DOHH2 (cell line): Measurements from ENCODE around the gene CCDC158.

Experiments used
- H3F3A ChIP-seq: fragments of 200-600 bp; sonication (generic), shearing (Covaris generic); 2 replicates; pipeline ENCODE4 v1.6.0; 2016; ENCODE audit warnings: antibody characterized with exemption, mild to moderate bottlenecking; ENCODE audit not compliant: control insufficient read depth, insufficient read depth
- H3K27ac ChIP-seq: fragments of 200-600 bp; sonication (generic); 2 replicates; pipeline ENCODE4 v1.5.1; 2014; ENCODE audit warnings: low read depth, mild to moderate bottlenecking, low read length, moderate library complexity
- H3K27me3 ChIP-seq: fragments of 200-600 bp; sonication (generic); 2 replicates; pipeline ENCODE4 v1.6.1; 2014; ENCODE audit warnings: mild to moderate bottlenecking, low read length, mixed read lengths; ENCODE audit not compliant: control insufficient read depth
- H3K36me3 ChIP-seq: fragments of 200-600 bp; sonication (generic); 2 replicates; pipeline ENCODE4 v1.6.1; 2014; ENCODE audit warnings: mild to moderate bottlenecking, low read length, moderate library complexity, mixed read lengths; ENCODE audit not compliant: control insufficient read depth
- H3K4me1 ChIP-seq: fragments of 200-600 bp; sonication (generic); 2 replicates; pipeline ENCODE4 v1.6.1; 2014; ENCODE audit warnings: mild to moderate bottlenecking, low read length, mixed read lengths; ENCODE audit not compliant: control insufficient read depth
- H3K4me2 ChIP-seq: fragments of 200-600 bp; sonication (generic); 2 replicates; pipeline ENCODE4 v1.6.0; 2014; ENCODE audit warnings: mild to moderate bottlenecking, low read length, moderate library complexity
- H3K4me3 ChIP-seq: fragments of 200-600 bp; sonication (generic); 2 replicates; pipeline ENCODE4 v1.5.1; 2014; ENCODE audit warnings: mild to moderate bottlenecking, low read length, mixed read lengths
- H3K79me2 ChIP-seq: fragments of 200-600 bp; sonication (generic); 2 replicates; pipeline ENCODE4 v1.6.1; 2014; ENCODE audit warnings: mild to moderate bottlenecking, low read length, mixed read lengths; ENCODE audit not compliant: control insufficient read depth
- H3K9me2 ChIP-seq: fragments of 200-600 bp; sonication (generic); replicated peaks from 2 replicates; pipeline ENCODE4 v1.6.1; 2014; ENCODE audit warnings: mild to moderate bottlenecking, low read length, mixed read lengths; ENCODE audit not compliant: control insufficient read depth
- H3K9me3 ChIP-seq: fragments of 200-600 bp; sonication (generic); 2 replicates; pipeline ENCODE4 v1.6.1; 2014; ENCODE audit warnings: antibody characterized with exemption, low read length, mixed read lengths; ENCODE audit not compliant: control insufficient read depth, insufficient read depth
- H4K20me1 ChIP-seq: fragments of 200-600 bp; sonication (generic); 2 replicates; pipeline ENCODE4 v1.6.0; 2014; ENCODE audit warnings: low read depth, mild to moderate bottlenecking, antibody characterized with exemption, low read length, moderate library complexity; ENCODE audit not compliant: control insufficient read depth, insufficient read depth
- EZH2phosphoT487 ChIP-seq: fragments of 200-600 bp; sonication (generic); IDR thresholded peaks from 2 replicates; pipeline ENCODE4 v1.6.1; 2017; ENCODE audit warnings: borderline replicate concordance, mild to moderate bottlenecking, antibody characterized with exemption, low read length, moderate library complexity, mixed read lengths
- TF ChIP-seq, protein P1 (sequence below): fragments of 200-600 bp; sonication (generic); IDR thresholded peaks from one replicate; pipeline ENCODE4 v1.5.1; 2014; ENCODE audit warnings: antibody characterized with exemption, mild to moderate bottlenecking, low read depth, low read length; ENCODE audit not compliant: poor library complexity, severe bottlenecking

CCDC158 gene

DNA sequence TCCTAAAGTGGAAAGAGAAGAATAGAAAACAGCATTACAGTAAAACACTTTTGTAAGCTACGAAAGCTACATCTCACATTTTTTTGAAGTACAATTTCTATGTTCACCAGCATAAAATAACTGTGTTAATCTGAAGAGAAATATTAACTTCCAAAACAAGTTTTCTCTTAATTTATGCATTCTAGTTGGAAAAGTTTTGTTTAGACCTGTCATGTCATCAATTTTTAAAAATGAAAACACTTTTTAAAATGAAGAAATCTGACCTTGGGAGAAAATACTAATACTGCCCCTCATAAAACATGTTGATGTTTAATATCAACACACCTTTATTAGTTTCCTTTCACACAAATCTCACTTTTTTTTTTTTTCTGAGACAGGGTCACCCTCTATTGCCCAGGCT, 45.2 kb downstream of the CCDC158 start:
- no peak overlapping the region for H3K27ac ChIP-seq
- H3K4me1 ChIP-seq, result no peaks in the 10 kb centered on the region
- TF ChIP-seq, protein P1, sequence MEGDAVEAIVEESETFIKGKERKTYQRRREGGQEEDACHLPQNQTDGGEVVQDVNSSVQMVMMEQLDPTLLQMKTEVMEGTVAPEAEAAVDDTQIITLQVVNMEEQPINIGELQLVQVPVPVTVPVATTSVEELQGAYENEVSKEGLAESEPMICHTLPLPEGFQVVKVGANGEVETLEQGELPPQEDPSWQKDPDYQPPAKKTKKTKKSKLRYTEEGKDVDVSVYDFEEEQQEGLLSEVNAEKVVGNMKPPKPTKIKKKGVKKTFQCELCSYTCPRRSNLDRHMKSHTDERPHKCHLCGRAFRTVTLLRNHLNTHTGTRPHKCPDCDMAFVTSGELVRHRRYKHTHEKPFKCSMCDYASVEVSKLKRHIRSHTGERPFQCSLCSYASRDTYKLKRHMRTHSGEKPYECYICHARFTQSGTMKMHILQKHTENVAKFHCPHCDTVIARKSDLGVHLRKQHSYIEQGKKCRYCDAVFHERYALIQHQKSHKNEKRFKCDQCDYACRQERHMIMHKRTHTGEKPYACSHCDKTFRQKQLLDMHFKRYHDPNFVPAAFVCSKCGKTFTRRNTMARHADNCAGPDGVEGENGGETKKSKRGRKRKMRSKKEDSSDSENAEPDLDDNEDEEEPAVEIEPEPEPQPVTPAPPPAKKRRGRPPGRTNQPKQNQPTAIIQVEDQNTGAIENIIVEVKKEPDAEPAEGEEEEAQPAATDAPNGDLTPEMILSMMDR, result no peak
- no peak for TF ChIP-seq EZH2phosphoT487
- no peaks in the 10 kb centered on the region for H3K79me2 ChIP-seq
- H3K27me3 ChIP-seq, result peaks cover 2% of the 10 kb centered on the region; the same call in 1 of the 2 replicates
- H3F3A ChIP-seq, result no peaks in the 10 kb centered on the region
- H3K4me3 ChIP-seq, result no peak overlapping the region
- no peaks in the 10 kb centered on the region for H3K9me2 ChIP-seq
- H3K36me3 ChIP-seq, result no peaks in the 10 kb centered on the region
- H4K20me1 ChIP-seq, result no peaks in the 10 kb centered on the region
- H3K4me2 ChIP-seq, result no peak overlapping the region
- no peaks in the 10 kb centered on the region for H3K9me3 ChIP-seq

DNA sequence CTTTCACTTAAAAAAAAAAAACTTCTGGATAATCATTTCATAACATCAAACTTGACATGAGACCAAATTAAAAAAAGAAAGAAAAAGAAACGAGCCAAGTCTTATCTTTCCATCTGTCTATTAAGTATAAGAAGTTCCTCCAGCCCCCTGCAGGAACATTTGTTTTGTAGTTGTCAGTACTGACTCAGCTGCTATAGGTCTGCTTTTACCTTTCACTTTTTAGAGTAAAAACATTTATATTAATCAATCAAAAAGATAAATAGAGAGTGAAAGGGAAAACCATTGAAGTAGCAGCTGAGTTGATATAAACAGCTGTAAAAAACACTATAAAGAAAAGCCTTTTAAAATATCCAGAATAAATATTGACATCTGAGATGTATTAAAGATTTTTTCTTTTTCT, 46.1 kb downstream of the CCDC158 start:
- H3F3A ChIP-seq, result no peaks in the 10 kb centered on the region
- H3K4me3 ChIP-seq, result no peak overlapping the region
- H3K27ac ChIP-seq, result no peak overlapping the region
- no peaks in the 10 kb centered on the region for H3K9me3 ChIP-seq
- no peaks in the 10 kb centered on the region for H4K20me1 ChIP-seq
- H3K36me3 ChIP-seq, result no peaks in the 10 kb centered on the region
- peaks cover 2% of the 10 kb centered on the region; the same call in 1 of the 2 replicates for H3K27me3 ChIP-seq
- no peak overlapping the region for H3K4me2 ChIP-seq
- H3K79me2 ChIP-seq, result no peaks in the 10 kb centered on the region
- H3K4me1 ChIP-seq, result no peaks in the 10 kb centered on the region
- no peak for TF ChIP-seq EZH2phosphoT487
- TF ChIP-seq, protein P1, result no peak
- H3K9me2 ChIP-seq, result no peaks in the 10 kb centered on the region

DNA sequence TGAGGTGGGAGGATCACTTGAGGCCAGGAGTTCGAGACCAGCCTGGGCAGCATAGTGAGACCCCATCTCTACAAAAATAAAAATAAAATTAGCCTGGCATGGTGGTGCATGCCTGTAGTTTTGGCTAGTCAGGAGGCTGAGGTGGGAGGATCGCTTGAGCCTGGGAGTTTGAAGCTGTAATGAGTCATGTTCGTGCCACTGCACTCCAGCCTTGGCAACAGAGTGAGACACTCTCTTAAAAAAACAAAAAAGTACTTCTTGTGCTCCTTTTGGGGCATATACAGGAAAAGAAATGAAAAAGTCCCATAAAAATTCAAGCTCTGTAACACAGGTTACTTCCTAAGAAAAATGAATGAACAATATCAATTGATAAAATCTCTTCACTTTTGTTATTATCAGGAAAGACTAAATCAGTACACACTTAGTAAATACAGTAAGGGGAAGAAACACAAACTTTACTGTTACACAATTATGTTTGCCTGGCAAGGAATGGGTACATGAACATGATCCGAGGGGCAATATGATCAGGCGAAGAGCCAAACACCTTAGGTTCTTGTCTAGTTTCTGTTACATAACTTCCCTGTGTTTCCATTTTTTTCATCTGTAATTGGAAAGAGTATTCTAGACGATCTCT, 46.9 kb downstream of the CCDC158 start:
- H3F3A ChIP-seq, result no peaks in the 10 kb centered on the region
- TF ChIP-seq EZH2phosphoT487, result no peak
- TF ChIP-seq, protein P1, result no peak
- no peaks in the 10 kb centered on the region for H3K4me1 ChIP-seq
- H3K27me3 ChIP-seq, result peaks cover 2% of the 10 kb centered on the region; the same call in 1 of the 2 replicates
- no peaks in the 10 kb centered on the region for H3K9me2 ChIP-seq
- H3K36me3 ChIP-seq, result no peaks in the 10 kb centered on the region
- no peak overlapping the region for H3K27ac ChIP-seq
- H3K4me3 ChIP-seq, result no peak overlapping the region
- no peaks in the 10 kb centered on the region for H3K79me2 ChIP-seq
- H3K9me3 ChIP-seq, result no peaks in the 10 kb centered on the region
- no peaks in the 10 kb centered on the region for H4K20me1 ChIP-seq
- no peak overlapping the region for H3K4me2 ChIP-seq
